Transverse colon (tissue), 4 donors: Measurements from ENCODE around the gene PLXDC2. TPM values are rescaled to one million over a fixed set of nuclear protein-coding genes. Genes with fewer than 3 reads are reported as not detected.

Experiments used
- DNase-seq: peaks from one replicate; pipeline ENCODE4 v3.0.0-alpha.2; 2019
- H3K27ac ChIP-seq, 4 donors: fragments of 200-600 bp; sonication (generic); 2 replicates each; pipeline ENCODE4 v1.5.1; 2016 to 2018; ENCODE audit warnings: inconsistent platforms in 4 of 4
- H3K27me3 ChIP-seq: fragments of 200-600 bp; sonication (generic); 2 replicates; pipeline ENCODE4 v1.5.1; 2017; ENCODE audit warnings: inconsistent platforms
- H3K36me3 ChIP-seq, 4 donors: fragments of 200-600 bp; sonication (generic); 2 replicates each; pipeline ENCODE4 v1.5.1; 2017 to 2019; ENCODE audit warnings: inconsistent platforms in 4 of 4
- H3K4me1 ChIP-seq, 4 donors: fragments of 200-600 bp; sonication (generic); 2 replicates each; pipeline ENCODE4 v1.5.1; 2017 to 2020; ENCODE audit warnings: inconsistent platforms in 4 of 4
- H3K4me3 ChIP-seq, 4 donors: fragments of 200-600 bp; sonication (generic); 1 replicate in 1 of 4; 2 replicates in 3 of 4; pipeline versions ENCODE4 v1.5.1 to v1.6.1; 2017 to 2019; ENCODE audit warnings: inconsistent platforms in 4 of 4
- H3K9me3 ChIP-seq, 2 donors: fragments of 200-600 bp; sonication (generic); 2 replicates each; pipeline ENCODE4 v1.5.1; 2017 to 2019; ENCODE audit warnings: inconsistent platforms in 2 of 2
- EP300 ChIP-seq: sonication (generic); formaldehyde crosslinking; IDR thresholded peaks from one replicate; pipeline ENCODE4 v1.6.1; 2017; ENCODE audit warnings: antibody characterized with exemption, low read depth
- POLR2A ChIP-seq: fragments of 450-650 bp; IDR thresholded peaks from one replicate; pipeline ENCODE4 v1.6.1; 2016; ENCODE audit warnings: antibody characterized with exemption, mild to moderate bottlenecking, moderate library complexity
- POLR2AphosphoS5 ChIP-seq, 3 donors: sonication (generic); formaldehyde crosslinking; IDR thresholded peaks; one replicate each; pipeline ENCODE4 v1.6.1; 2016; ENCODE audit warnings: antibody characterized with exemption in 3 of 3
- WGBS, 2 donors: methylation state at CpG; one replicate each; pipeline ENCODE4 v1.1.5; 2018; ENCODE audit warnings: low coverage in 1 of 2; 5-methylcytosine and 5-hydroxymethylcytosine counted together
- in situ Hi-C, 4 donors: fragments of 200-750 bp; cut with MboI; loops; one replicate each; pipeline versions ENCODE4 v1.15.0 to v1.15.1; 2017; ENCODE audit warnings: low sequenced_read_pairs in 3 of 4, low pct_ligation_motif_present in 1 of 4, low pct_unique_long_range_greater_than_20kb in 1 of 4
- intact Hi-C: fragments of 100-400 bp; cut with DNase I; formaldehyde crosslinking; loops from one replicate; pipeline ENCODE4 v1.15.1; 2023; ENCODE audit warnings: low total_unique reads
- total RNA-seq, 4 donors: library from RNA; depleted of rRNA; stranded (reverse); fragments of >200 nt; gene quantifications; one replicate each; pipeline ENCODE4 v1.1.0, GENCODE V29; 2016
- TF ChIP-seq, protein P1 (sequence below), 5 experiments: fragments of 200-600 bp in 3 of 5; fragments of 450-650 bp in 2 of 5; sonication (generic) in 3 of 5; IDR thresholded peaks; 1 replicate in 2 of 5; 2 replicates in 3 of 5; pipeline ENCODE4 v1.5.1; 2016 to 2017; ENCODE audit warnings: antibody characterized with exemption in 5 of 5, inconsistent platforms in 3 of 5, mild to moderate bottlenecking in 2 of 5, moderate library complexity in 1 of 5

PLXDC2 gene
- total RNA-seq, 4 donors from 2014 or later: 12.0 to 32.2 (median 20.3) TPM

DNA sequence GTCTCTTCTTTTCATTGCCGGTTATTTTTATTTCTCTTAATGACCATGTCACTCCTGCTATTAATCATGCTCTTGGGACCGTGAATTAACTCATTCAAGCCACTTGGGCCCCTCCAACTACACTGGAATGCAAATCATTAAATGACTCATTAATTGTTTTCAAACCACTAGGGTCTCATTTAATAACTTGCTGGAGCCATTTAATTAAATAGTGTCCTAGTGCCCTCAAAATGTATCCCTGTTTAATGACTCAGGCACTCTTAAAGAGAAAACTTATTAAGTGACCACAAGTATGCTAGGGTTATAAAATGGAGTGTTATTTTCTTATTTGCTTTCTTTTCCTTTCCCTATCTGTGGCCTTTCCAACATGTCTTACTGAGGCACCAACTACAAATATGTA is 73.0 kb downstream of the PLXDC2 start:
- H3K4me3 ChIP-seq: no peak overlapping the region
- TF ChIP-seq EP300 (no peak), POLR2AphosphoS5 (IDR thresholded peaks at IDR 0.05) (no peak), POLR2A (no peak)
- TF ChIP-seq, protein P1, sequence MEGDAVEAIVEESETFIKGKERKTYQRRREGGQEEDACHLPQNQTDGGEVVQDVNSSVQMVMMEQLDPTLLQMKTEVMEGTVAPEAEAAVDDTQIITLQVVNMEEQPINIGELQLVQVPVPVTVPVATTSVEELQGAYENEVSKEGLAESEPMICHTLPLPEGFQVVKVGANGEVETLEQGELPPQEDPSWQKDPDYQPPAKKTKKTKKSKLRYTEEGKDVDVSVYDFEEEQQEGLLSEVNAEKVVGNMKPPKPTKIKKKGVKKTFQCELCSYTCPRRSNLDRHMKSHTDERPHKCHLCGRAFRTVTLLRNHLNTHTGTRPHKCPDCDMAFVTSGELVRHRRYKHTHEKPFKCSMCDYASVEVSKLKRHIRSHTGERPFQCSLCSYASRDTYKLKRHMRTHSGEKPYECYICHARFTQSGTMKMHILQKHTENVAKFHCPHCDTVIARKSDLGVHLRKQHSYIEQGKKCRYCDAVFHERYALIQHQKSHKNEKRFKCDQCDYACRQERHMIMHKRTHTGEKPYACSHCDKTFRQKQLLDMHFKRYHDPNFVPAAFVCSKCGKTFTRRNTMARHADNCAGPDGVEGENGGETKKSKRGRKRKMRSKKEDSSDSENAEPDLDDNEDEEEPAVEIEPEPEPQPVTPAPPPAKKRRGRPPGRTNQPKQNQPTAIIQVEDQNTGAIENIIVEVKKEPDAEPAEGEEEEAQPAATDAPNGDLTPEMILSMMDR (IDR thresholded peaks at IDR 0.05): no peak
- in situ Hi-C loops: no loop called here
- H3K27me3 ChIP-seq: no peaks in the 10 kb centered on the region
- intact Hi-C loops: no loop called here
- no peaks in the 10 kb centered on the region for H3K36me3 ChIP-seq
- WGBS, 2 donors: 73 to 80% methylated on average over 2 of the region's 2 CpGs
- no peak for DNase-seq
- H3K27ac ChIP-seq: no peak overlapping the region
- no peaks in the 10 kb centered on the region for H3K9me3 ChIP-seq
- peaks cover 0 to 23% (median 3%) of the 10 kb centered on the region in 4 donors for H3K4me1 ChIP-seq

DNA sequence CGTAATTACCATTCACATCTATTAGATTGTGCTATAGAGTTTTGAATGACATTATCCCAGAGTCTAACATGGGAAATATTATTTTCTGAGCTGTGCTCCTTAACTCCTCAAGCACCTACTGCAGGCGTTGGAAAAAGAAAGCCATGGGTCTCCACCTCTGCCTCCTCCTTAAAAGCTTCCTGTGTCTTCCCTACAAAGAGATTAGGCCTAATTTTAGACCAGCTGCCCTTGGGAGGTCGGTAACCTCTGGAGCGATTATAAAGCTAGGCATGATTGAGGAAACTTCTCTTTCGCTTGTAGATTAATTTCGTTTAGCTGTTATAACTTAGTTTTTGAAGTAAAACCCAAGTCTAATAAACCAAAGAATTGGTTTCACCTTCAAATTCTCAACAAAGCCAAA is 75.2 kb downstream of the PLXDC2 start:
- in situ Hi-C loops (no loop called here), intact Hi-C loops (no loop called here)
- H3K4me3 ChIP-seq: no peak overlapping the region
- no peak overlapping the region for H3K27ac ChIP-seq
- DNase-seq: no peak
- H3K4me1 ChIP-seq: peaks cover 0 to 23% (median 3%) of the 10 kb centered on the region in 4 donors
- H3K27me3 ChIP-seq: no peaks in the 10 kb centered on the region
- no peaks in the 10 kb centered on the region for H3K36me3 ChIP-seq
- TF ChIP-seq, protein P1 (IDR thresholded peaks at IDR 0.05): no peak
- TF ChIP-seq POLR2AphosphoS5 (IDR thresholded peaks at IDR 0.05) (no peak), POLR2A (no peak), EP300 (no peak)
- 81 to 83% methylated on average over 4 to 6 of the region's 6 CpGs for WGBS, 2 donors
- H3K9me3 ChIP-seq: no peaks in the 10 kb centered on the region

DNA sequence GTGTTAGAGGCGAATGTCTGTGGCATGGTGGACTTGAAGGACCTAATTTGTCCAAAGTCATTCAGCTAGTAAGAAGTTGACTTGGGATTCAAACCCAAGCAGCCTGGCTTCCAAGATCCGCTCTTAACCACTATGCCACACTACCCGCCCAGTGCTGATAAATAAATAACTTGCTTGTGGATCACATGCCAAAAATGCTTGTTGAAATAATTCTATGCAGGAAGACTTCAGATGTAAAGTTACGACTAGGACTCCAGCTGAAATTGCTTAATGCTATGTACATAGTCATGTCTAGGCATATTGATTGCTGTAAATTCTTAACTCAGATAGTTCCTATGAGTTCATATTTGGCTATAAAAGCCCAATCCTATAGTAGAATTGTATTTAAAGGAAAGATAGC is 76.0 kb downstream of the PLXDC2 start:
- no peak overlapping the region for H3K27ac ChIP-seq
- WGBS, 2 donors: 62 to 67% methylated on average over 3 to 4 of the region's 4 CpGs
- H3K9me3 ChIP-seq: no peaks in the 10 kb centered on the region
- H3K36me3 ChIP-seq: no peaks in the 10 kb centered on the region
- intact Hi-C loops (no loop called here), in situ Hi-C loops (no loop called here)
- H3K4me3 ChIP-seq: no peak overlapping the region
- DNase-seq: no peak
- TF ChIP-seq POLR2A (no peak), EP300 (no peak), POLR2AphosphoS5 (IDR thresholded peaks at IDR 0.05) (no peak)
- TF ChIP-seq, protein P1 (IDR thresholded peaks at IDR 0.05): no peak
- H3K4me1 ChIP-seq: peaks cover 0 to 22% (median 3%) of the 10 kb centered on the region in 4 donors
- no peaks in the 10 kb centered on the region for H3K27me3 ChIP-seq

DNA sequence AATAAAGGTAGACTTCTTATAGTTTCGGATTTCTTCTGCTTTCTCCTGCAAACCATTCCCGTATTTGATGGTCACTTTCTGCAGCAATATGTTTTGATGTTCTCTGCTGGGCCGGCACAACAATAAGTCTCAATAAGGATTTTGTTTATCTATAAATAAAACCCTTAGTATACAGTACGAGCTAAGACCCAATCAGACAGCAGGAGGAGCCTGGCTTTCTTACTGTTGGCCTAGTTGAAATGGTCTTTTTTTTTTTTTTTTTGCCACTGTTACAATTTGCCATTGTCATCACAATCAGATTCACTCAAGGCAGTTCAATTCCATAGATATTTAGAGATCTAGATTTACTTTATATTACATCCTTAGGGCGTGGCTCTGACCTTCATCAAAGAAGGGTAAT is 76.4 kb downstream of the PLXDC2 start:
- TF ChIP-seq POLR2AphosphoS5 (IDR thresholded peaks at IDR 0.05) (no peak), POLR2A (no peak), EP300 (no peak)
- TF ChIP-seq, protein P1 (IDR thresholded peaks at IDR 0.05): no peak
- in situ Hi-C loops: no loop called here
- intact Hi-C loops: no loop called here
- H3K27ac ChIP-seq: no peak overlapping the region
- 57 to 70% methylated on average over 4 to 5 of the region's 5 CpGs for WGBS, 2 donors
- H3K9me3 ChIP-seq: no peaks in the 10 kb centered on the region
- peaks cover 0 to 18% (median 2%) of the 10 kb centered on the region in 4 donors for H3K4me1 ChIP-seq
- no peaks in the 10 kb centered on the region for H3K36me3 ChIP-seq
- no peaks in the 10 kb centered on the region for H3K27me3 ChIP-seq
- no peak for DNase-seq
- H3K4me3 ChIP-seq: no peak overlapping the region
